HG03354 (cell line): ENCODE measurements around the gene SYNE2.
"Not testable (repeated sequence)": the region's sequence is repeated elsewhere in the genome, so short reads cannot be mapped to it uniquely, and the experiment has no call there.

Source experiments
- ATAC-seq: cut with Tn5 transposase; IDR thresholded peaks from one replicate; pipeline ENCODE4 v1.9.1; 2021; ENCODE audit warnings: mild to moderate bottlenecking; ENCODE audit not compliant: unreplicated experiment, poor library complexity, severe bottlenecking

Gene SYNE2

DNA sequence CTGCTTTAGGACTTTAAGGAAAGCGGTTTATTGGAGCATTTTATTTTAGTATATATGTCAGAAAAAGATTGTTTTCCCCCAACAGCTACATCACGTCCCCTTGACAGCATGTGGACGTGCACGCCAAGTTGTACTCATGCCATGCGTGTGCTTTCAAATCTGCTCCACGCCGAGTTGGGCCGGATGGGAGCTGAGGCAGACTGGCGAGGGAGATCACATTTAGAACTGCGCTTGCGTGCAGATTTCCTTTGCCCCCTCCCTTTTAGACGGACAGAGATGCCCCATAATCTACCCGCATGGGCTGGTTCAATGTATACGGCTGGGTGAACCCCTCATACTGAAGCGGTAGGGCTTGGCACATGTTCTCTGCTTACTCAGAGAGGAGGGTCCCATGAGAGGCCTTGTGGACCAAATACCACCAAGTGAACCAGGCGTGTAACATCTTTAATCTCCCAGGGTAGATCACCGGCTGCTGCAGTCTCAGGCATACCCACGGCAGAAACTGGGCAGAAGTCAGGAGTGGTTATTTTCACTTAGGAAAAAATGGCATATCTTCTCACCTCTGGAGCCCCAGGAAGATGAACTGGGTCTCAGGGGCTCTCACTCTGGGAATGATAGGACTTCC is 349.2 kb downstream of the SYNE2 start:
- ATAC-seq = no peak

DNA sequence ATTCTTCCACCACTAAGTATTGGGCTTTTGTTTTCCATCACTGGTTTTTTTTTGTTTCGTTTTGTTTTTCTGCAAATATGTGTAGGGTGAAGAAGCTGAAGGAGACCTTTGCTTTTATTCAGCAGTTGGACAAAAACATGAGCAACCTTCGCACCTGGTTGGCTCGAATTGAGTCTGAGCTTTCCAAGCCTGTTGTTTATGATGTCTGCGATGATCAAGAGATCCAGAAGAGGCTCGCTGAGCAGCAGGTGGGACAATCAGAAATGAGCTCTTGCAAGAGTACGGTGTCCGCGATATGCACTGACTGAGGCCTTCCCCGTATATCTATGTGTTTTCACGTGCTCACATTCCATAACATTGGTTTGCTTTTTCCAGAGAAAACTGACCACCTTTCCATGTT is 349.9 kb downstream of the SYNE2 start:
- no peak for ATAC-seq

GRCh38 chr14:64203366-64204006 is 350.7 kb downstream of the SYNE2 start:
- ATAC-seq = no peak

- ATAC-seq = no peak
These were observed 355.5 kb downstream of the SYNE2 start for GRCh38 chr14:64208261-64208660.

DNA sequence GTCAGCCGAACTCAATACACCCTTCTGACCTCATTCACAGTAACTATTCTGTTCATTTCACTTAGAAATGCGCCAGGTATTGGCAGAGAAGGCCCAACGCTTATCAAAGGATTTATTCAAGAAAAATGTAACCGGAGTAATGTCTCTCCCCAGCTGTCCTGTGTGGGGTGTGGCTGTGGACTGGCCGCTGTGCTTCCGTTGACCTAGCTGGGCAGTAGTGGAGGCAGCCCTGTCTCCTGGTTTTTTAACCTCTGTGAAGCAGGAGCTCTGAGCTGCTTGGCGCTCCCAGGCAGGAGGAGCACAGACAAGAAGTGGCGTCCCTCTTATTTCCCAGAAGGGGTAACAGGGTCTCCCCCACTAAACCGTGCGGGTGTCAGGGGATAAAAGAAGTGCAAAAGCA is 356.2 kb downstream of the SYNE2 start:
- ATAC-seq = no peak

DNA sequence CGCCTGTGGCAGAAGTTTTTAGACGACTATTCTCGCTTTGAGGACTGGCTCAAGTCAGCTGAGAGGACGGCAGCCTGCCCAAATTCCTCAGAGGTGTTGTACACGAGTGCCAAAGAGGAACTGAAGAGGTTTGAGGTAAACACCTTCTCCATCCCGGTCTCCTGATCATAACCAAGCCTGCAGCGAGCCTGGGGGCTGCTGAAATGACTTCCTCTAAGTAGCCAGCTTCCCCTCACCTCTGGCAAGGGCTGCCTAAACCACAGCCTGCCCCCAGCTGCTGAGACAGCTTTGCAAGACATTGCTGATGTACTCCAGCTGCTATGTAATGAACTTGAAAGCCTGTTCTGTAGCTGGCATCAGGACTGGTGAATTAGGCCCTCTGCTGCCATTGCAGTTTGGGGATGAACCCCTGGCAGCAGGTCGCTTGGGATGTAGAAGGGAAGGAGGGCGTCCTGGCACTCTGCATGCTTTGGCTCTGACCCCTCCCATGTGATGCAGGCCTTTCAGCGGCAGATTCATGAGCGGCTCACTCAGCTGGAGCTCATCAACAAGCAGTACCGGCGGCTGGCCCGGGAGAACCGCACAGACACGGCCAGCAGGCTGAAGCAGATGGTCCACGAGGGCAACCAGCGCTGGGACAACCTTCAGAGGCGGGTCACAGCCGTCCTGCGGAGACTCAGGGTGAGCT is 356.8 kb downstream of the SYNE2 start:
- ATAC-seq = no peak

- ATAC-seq = no peak
These were observed 357.4 kb downstream of the SYNE2 start for GRCh38 chr14:64210216-64210615.

DNA sequence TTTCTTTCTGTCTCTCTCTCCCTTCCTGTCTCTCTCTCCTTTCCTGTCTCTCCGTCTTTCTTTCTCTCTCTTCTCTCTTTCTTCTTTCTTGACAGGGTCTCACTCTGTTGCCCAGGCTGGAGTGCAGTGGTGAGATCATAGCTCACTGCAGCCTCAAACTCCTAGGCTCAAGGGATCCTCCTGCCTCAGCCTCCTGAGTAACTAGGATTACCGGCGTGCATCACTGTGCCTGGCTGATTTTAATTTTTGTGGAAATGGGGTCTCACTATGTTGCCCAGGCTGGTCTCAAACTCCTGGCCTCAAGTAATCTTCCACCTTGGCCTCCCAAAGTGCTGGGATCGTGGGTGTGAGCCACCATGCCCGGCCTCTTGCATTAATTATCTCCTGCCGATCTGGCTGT is 358.1 kb downstream of the SYNE2 start:
- not testable (repeated sequence) for ATAC-seq

- ATAC-seq = no peak
These were observed 359.9 kb downstream of the SYNE2 start for GRCh38 chr14:64212666-64213065.

DNA sequence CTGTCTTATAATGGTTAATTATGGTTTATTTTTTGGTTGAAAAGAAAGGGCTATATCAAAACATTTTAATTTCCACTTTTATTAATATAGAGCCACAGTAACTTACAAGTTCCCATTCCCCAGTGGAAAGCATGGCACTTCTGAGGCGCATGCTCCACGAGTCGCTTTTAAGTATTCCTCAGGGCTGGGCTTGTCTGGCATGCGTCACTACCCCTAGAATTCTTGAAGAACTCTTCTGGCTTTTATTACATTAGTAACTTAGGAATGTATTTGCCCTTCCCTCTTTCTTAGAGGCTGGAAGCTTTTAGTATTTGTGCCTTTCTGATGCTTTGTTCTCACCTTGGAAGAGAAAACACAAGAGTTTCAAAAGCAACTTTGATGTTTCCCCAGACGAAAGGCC is 360.3 kb downstream of the SYNE2 start:
- no peak for ATAC-seq

DNA sequence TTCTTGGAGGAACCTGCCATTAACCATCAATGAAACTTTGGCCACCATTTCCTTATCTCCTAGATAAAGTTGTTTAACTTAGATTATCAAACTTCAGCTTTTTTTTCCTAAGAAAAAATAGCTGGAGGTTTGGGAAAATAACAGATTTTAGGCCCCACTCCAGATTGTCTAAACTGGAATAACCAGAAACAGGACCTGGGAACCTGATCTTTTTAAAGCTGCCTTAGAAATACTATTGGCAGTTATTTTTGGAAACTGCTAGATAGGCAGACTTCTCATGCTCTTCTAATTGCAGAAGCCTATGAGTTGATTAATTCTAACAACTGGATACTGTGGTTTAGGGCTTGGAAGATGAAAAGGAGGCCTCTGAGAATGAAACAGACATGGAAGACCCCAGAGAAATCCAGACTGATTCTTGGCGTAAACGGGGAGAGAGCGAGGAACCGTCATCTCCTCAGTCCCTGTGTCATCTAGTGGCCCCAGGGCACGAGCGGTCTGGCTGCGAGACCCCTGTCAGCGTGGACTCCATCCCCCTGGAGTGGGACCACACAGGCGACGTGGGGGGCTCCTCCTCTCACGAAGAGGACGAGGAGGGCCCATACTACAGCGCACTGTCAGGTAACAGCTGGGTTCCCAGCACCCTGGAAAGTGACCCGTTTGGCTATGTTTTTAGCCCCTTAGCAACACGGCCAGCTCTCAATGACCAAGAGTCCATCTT is 361.2 kb downstream of the SYNE2 start:
- ATAC-seq = no peak

GRCh38 chr14:64215274-64215673 is 362.5 kb downstream of the SYNE2 start:
- ATAC-seq = no peak

DNA sequence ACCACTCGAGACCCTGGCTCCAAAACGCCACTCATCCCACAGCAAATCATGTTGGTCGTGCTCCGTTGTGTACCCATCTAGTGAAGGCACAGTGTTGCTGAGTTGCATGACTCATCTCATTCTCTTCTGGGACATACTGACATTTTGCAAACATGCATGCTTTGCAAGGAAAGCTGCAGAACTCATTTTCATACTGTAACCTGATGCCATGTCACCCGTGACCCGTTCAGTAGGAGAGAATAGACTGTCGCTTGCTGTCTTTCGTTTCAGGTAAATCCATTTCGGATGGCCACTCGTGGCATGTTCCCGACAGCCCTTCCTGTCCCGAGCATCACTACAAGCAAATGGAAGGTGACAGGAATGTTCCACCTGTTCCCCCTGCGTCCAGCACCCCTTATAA is 363.2 kb downstream of the SYNE2 start:
- no peak for ATAC-seq

- ATAC-seq = peak; percentile 45
These were observed 364.5 kb downstream of the SYNE2 start for GRCh38 chr14:64217308-64217707.

- no peak for ATAC-seq
These were observed 365.0 kb downstream of the SYNE2 start for GRCh38 chr14:64217834-64218233.

DNA sequence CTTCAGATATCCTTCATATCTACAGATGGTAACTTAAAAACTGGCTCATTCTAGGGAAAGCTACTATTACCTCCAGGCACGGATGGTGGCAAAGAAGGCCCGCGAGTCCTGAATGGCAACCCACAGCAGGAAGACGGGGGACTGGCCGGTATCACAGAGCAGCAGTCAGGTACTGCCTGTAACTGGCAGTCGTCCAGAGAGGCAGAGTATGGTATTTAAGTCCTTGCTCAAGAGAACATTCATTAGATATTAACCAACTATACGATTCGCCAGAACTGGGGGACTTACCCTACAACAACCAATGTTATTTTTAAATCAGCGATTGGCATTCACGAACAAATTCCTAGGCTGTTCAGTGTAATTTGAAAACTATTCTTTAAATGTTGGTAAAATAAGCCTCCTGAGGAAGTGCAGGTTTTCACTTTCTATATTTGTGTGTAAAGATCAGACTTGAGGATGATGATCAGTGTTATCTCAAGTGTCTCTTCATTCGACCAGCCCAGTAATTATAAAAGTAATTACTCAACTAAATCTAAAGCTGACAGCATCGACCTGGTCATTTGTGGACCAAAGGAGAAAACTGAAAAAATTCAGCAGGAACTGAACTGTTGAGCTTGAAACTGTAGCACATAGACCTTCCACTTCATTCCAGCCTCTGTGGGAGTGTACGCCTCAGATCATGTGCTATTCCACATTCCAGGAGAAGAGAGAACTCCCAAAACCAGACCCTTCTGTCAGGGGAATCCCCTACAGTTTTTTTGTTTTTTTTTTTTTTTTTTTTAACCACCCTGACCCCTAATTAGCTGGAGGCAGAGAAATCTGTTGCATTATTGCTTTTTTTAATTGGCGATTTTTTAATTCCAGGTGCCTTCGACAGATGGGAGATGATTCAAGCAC is 365.8 kb downstream of the SYNE2 start:
- no peak for ATAC-seq

DNA sequence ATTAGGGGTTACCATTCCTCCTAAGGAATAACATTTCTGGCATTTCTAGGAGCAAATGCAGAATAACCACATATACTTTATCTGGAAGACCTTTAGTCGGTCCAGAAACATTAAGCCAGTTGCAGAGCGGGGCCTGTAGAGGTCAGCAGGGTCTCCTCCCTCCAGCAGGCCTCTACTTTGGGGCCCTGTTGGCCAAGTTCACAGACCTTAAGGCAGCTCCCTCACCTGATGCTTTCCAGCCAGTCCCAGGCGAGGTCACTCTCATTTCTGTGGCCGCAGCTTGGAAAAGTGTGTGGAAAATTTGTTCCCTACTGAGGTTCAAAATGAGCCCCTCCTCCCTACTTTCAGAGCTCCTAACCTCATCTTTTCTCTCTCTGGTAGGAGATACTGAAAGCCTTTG is 367.3 kb downstream of the SYNE2 start:
- ATAC-seq = no peak

DNA sequence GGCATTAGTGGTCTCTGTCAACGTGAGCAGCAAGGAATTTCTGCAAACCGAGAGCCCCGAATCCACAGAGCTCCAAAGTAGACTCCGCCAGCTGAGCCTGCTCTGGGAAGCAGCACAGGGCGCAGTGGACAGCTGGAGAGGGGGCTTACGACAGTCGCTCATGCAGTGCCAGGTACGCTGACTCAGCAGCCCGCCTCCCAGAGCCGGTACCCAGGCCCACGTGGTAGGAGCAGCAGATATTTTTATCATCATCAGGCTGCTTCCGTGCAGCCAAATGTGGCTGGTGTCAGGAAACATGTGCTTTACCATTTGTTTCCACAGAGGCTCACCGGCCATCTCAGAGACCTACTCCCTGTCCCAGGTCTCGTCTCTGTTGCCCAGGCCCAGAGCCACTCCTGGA is 367.7 kb downstream of the SYNE2 start:
- ATAC-seq = no peak

DNA sequence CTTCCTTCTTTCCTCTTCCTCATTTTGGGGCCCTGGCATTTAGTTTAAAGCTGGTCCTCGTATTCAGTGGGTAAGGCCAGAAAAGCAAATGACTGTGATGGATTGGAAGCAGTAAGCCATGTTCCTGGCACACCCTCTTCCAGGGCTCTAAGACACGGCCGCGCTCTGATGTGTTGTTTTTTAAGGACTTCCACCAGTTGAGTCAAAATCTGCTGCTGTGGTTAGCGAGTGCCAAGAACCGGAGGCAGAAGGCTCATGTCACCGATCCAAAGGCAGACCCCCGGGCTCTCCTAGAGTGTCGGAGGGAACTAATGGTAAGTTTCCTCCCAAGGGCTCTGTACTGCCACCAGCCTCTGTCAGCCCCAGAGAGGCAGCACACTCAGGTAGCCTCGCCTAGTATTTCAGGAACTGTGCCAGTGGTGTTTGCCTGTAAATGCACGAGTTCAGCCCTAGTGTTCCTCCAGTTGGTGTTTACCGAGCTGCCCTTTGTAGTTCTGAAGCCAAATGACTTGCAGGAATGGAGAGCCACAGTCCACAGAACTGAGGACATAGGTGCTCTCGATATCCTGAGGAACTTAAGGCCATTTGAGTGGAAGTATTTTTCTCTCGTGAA is 368.7 kb downstream of the SYNE2 start:
- no peak for ATAC-seq
